ENCODE measurements around the gene SSU72. TPM values are rescaled to one million over a fixed set of nuclear protein-coding genes. Genes with fewer than 3 reads are reported as not detected.
"Not testable (repeated sequence)": the region's sequence is repeated elsewhere in the genome, so short reads cannot be mapped to it uniquely, and the experiment has no call there.

Gene SSU72
- total and polyA plus RNA-seq, 2 donors from 2014 or later = 102 to 143 TPM

DNA sequence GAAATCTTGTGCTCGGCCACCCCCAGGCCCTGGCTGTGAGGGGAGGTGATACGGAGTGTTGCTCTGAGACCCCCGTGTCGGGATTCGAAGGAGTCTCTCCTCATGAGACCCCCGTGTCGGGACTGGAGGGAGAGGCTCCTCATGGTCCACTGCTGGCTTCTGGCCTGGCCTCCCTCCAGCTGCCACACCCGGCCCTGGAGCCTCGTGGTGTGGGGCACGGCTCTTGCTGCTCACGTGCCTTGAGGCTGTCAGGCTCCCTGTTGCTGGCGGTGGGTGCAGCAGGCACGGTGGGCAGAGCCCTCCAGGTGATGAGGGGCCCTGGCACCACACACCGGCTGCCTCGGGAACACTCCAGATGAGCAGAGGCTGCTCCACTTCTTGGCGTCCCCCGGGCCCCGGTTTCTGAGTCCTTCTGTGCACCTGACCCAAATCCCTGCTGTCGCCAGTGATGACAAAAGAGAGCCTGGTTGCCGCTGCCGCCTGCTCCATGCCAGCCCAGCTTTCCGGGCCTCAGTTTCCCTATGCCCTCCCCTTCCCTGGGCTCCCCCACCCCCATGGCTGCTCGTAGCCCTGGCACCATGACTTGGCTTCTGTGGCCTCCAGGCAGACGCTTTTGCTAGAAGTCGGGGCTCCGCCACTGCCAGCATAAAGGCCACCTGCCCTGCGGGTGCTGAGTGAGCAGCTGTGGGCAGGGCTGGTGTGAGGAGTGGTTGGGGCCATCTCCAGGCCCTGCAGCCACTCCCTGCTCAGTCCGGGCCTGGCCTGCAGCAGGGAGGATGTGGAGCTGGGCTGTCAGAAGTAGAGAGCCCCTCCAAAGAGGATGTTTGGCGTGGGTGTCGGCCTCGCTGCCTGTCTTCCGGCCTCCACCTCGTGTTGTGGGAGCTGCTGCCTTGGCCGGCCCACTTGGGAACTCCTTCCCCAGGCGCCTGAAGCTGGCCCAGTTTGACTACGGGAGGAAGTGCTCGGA lies 46.1 kb downstream of the SSU72 start:
- no peak overlapping the region for H3K27ac ChIP-seq (ENCODE audit: low read depth in 2 of 2, low read length in 2 of 2)
- peaks cover 0 to 5% (median 0%) of the 10 kb centered on the region in 3 donors for H3K36me3 ChIP-seq (ENCODE audit: control insufficient read depth in 2 of 3, insufficient read depth in 3 of 3, low read length in 3 of 3)
- no peak overlapping the region for H3K9ac ChIP-seq (ENCODE audit: low read length in 3 of 3)
- DNase-seq (no peak), FAIRE-seq (no peak)
- TF ChIP-seq, protein P1, sequence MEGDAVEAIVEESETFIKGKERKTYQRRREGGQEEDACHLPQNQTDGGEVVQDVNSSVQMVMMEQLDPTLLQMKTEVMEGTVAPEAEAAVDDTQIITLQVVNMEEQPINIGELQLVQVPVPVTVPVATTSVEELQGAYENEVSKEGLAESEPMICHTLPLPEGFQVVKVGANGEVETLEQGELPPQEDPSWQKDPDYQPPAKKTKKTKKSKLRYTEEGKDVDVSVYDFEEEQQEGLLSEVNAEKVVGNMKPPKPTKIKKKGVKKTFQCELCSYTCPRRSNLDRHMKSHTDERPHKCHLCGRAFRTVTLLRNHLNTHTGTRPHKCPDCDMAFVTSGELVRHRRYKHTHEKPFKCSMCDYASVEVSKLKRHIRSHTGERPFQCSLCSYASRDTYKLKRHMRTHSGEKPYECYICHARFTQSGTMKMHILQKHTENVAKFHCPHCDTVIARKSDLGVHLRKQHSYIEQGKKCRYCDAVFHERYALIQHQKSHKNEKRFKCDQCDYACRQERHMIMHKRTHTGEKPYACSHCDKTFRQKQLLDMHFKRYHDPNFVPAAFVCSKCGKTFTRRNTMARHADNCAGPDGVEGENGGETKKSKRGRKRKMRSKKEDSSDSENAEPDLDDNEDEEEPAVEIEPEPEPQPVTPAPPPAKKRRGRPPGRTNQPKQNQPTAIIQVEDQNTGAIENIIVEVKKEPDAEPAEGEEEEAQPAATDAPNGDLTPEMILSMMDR (IDR thresholded peaks at IDR 0.05; ENCODE audit: borderline replicate concordance, extremely low read depth, insufficient read depth) = no peak
- no peaks in the 10 kb centered on the region for H3K27me3 ChIP-seq (ENCODE audit: control insufficient read depth, insufficient read depth, low read length)
- intact Hi-C loops (cut with DNase I) = no loop called here
- no peak overlapping the region for H3K4me3 ChIP-seq (ENCODE audit: low read length in 3 of 3)
- peaks cover 0 to 3% (median 0%) of the 10 kb centered on the region in 3 donors for H3K9me3 ChIP-seq (ENCODE audit: control insufficient read depth in 2 of 3, insufficient read depth in 1 of 3, low read length in 3 of 3)
- H3K4me1 ChIP-seq (ENCODE audit: control insufficient read depth in 2 of 3, insufficient read depth in 2 of 3, low read depth in 1 of 3, low read length in 3 of 3) = no peaks in the 10 kb centered on the region

DNA sequence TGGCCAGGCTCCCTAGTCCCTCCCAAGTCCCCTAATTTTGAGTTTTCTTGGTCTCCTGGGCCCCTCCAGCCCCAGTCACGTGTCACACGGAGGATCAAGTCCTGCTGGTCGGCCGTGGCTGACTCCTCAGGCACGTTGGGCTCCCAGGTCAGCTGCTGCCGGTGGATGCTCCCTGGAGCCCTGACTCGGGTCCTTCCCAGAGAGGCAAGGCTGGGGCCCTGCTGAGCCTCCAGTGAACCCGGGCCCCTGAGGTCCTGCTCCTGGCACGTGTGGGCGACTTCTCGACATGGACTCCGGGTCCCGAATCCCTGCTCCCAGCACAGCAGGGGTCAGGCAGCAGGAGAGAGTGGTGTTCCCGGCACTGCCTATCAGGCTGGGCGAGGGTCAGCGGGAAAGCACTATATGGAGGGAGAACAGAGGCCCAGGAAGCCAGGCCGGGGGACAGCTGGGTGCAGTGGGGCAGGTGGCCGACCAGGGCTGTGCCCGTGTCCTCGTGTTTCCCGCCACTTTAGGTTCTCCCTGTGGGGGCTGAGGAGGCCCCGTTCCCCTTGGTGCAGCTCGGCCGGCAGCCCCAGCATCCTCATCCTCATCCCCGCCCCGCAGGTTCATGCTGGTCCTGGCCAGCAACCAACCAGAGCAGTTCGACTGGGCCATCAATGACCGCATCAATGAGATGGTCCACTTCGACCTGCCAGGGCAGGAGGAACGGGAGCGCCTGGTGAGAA lies 47.4 kb downstream of the SSU72 start:
- no peak for DNase-seq
- no peak overlapping the region for H3K4me3 ChIP-seq (ENCODE audit: low read length in 3 of 3)
- H3K9me3 ChIP-seq (ENCODE audit: control insufficient read depth in 2 of 3, insufficient read depth in 1 of 3, low read length in 3 of 3) = peaks cover 0 to 3% (median 0%) of the 10 kb centered on the region in 3 donors
- no peaks in the 10 kb centered on the region for H3K4me1 ChIP-seq (ENCODE audit: control insufficient read depth in 2 of 3, insufficient read depth in 2 of 3, low read depth in 1 of 3, low read length in 3 of 3)
- no peak for FAIRE-seq
- TF ChIP-seq, protein P1 (IDR thresholded peaks at IDR 0.05; ENCODE audit: borderline replicate concordance, extremely low read depth, insufficient read depth) = no peak
- H3K27me3 ChIP-seq (ENCODE audit: control insufficient read depth, insufficient read depth, low read length) = no peaks in the 10 kb centered on the region
- intact Hi-C loops (cut with DNase I) = no loop called here
- peaks cover 0 to 5% (median 0%) of the 10 kb centered on the region in 3 donors for H3K36me3 ChIP-seq (ENCODE audit: control insufficient read depth in 2 of 3, insufficient read depth in 3 of 3, low read length in 3 of 3)
- no peak overlapping the region for H3K27ac ChIP-seq (ENCODE audit: low read depth in 2 of 2, low read length in 2 of 2)
- H3K9ac ChIP-seq (ENCODE audit: low read length in 3 of 3) = no peak overlapping the region

DNA sequence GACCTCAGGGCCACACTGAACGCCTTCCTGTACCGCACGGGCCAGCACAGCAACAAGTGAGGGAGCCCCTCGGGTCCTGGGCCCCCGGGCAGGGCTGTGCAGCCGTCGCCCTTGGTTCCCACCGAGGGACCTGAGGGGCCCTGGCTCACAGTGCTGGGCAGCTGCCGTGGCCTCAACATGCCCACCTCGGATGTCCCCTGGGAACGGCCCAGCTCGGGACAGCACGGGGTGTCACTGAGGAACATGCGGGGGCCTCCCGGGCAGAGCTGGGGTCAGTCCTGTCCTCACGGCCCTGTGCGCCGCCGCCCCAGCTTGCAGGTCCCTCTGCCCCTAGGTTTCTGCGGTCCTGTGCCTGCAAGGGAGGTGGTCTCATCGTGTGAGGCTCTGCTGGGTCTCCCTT lies 48.2 kb downstream of the SSU72 start:
- H3K4me3 ChIP-seq (ENCODE audit: low read length in 3 of 3); intact Hi-C loops (cut with DNase I); H3K9me3 ChIP-seq (ENCODE audit: control insufficient read depth in 2 of 3, insufficient read depth in 1 of 3, low read length in 3 of 3); H3K9ac ChIP-seq (ENCODE audit: low read length in 3 of 3); FAIRE-seq; DNase-seq; H3K27me3 ChIP-seq (ENCODE audit: control insufficient read depth, insufficient read depth, low read length); H3K4me1 ChIP-seq (ENCODE audit: control insufficient read depth in 2 of 3, insufficient read depth in 2 of 3, low read depth in 1 of 3, low read length in 3 of 3); H3K27ac ChIP-seq (ENCODE audit: low read depth in 2 of 2, low read length in 2 of 2); H3K36me3 ChIP-seq (ENCODE audit: control insufficient read depth in 2 of 3, insufficient read depth in 3 of 3, low read length in 3 of 3): not testable (repeated sequence)

DNA sequence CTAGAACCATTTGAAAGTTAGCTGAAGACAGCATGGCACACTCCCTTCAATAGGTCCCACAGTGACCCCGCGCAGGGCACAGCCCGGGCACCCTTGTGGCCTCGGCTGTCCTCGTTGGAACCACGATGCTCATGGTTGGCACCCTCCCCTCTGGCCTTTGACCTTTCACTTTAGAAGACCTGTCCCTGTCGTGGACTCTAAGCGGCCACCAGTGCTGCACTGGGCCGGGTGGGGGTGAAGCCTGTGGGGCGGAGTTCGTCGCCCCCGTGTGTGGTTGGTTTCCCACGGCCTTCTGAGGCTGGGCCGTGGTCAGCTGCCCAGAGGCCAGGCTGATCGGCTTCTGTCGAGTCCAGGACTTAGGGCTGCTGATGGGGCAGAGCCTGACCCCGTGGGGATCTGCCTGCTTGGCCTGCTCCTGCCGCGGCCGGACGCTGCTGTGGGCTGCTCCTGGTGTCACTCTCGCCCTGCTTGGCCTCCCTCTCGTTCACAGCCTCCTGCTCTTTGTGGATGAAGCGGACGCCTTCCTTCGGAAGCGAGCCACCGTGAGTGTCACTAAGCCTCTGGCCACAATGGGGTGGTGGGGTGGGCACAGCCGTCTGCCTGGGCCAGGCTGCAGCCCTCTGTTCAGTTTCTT lies 49.8 kb downstream of the SSU72 start:
- intact Hi-C loops (cut with DNase I); FAIRE-seq; H3K4me3 ChIP-seq (ENCODE audit: low read length in 3 of 3); H3K9ac ChIP-seq (ENCODE audit: low read length in 3 of 3); H3K9me3 ChIP-seq (ENCODE audit: control insufficient read depth in 2 of 3, insufficient read depth in 1 of 3, low read length in 3 of 3); H3K27me3 ChIP-seq (ENCODE audit: control insufficient read depth, insufficient read depth, low read length); H3K4me1 ChIP-seq (ENCODE audit: control insufficient read depth in 2 of 3, insufficient read depth in 2 of 3, low read depth in 1 of 3, low read length in 3 of 3); H3K36me3 ChIP-seq (ENCODE audit: control insufficient read depth in 2 of 3, insufficient read depth in 3 of 3, low read length in 3 of 3); H3K27ac ChIP-seq (ENCODE audit: low read depth in 2 of 2, low read length in 2 of 2); DNase-seq: not testable (repeated sequence)

DNA sequence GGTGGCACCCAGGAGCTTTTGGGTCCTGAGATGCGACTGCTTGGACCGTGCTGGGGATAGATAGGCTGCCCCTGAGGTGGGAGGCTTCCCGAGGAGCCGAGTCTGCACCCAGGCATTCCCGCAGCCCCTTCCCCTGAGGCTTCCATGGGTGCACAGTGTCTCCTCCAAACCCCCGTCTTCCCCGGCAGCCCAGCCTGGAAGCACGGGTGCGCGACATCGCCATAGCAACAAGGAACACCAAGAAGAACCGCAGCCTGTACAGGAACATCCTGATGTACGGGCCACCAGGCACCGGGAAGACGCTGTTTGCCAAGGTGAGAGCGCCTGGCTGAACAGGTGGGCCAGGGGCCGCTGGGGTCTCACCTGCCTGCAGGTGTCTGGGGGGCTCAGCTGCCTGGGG lies 51.0 kb downstream of the SSU72 start:
- H3K9ac ChIP-seq (ENCODE audit: low read length in 3 of 3); H3K36me3 ChIP-seq (ENCODE audit: control insufficient read depth in 2 of 3, insufficient read depth in 3 of 3, low read length in 3 of 3); H3K9me3 ChIP-seq (ENCODE audit: control insufficient read depth in 2 of 3, insufficient read depth in 1 of 3, low read length in 3 of 3): not testable (repeated sequence)

DNA sequence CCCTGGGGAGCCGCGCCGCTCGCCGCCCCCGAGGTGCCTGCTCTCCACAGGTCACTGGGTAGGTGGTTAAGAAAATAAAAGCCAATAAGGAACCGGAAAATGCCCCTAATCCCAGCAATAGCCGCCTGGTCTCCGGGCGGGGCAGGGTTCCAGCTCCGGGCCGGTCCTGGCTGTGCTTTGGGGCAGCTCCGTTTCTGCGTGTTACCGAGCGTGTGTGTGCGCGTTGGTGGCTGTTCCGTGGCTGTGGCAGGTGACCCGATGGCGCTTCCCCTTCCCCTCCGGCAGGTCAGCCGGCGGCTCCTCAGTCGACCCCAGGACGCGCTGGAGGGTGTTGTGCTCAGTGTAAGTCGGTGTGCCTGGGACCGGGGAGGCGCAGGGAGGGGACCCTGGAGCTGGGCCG lies 51.4 kb downstream of the SSU72 start:
- H3K4me3 ChIP-seq (ENCODE audit: low read length in 3 of 3); H3K27me3 ChIP-seq (ENCODE audit: control insufficient read depth, insufficient read depth, low read length); H3K4me1 ChIP-seq (ENCODE audit: control insufficient read depth in 2 of 3, insufficient read depth in 2 of 3, low read depth in 1 of 3, low read length in 3 of 3); H3K9ac ChIP-seq (ENCODE audit: low read length in 3 of 3); FAIRE-seq; DNase-seq; H3K9me3 ChIP-seq (ENCODE audit: control insufficient read depth in 2 of 3, insufficient read depth in 1 of 3, low read length in 3 of 3); H3K27ac ChIP-seq (ENCODE audit: low read depth in 2 of 2, low read length in 2 of 2); intact Hi-C loops (cut with DNase I); H3K36me3 ChIP-seq (ENCODE audit: control insufficient read depth in 2 of 3, insufficient read depth in 3 of 3, low read length in 3 of 3): not testable (repeated sequence)

More for the DNA sequence above, 51.0 kb downstream of the SSU72 start:
- H3K4me3 ChIP-seq (ENCODE audit: low read length in 3 of 3); H3K4me1 ChIP-seq (ENCODE audit: control insufficient read depth in 2 of 3, insufficient read depth in 2 of 3, low read depth in 1 of 3, low read length in 3 of 3); H3K27me3 ChIP-seq (ENCODE audit: control insufficient read depth, insufficient read depth, low read length); FAIRE-seq; intact Hi-C loops (cut with DNase I); DNase-seq; H3K27ac ChIP-seq (ENCODE audit: low read depth in 2 of 2, low read length in 2 of 2): not testable (repeated sequence)
